ENCODE results near the gene APEX1. TPM values are rescaled to one million over a fixed set of nuclear protein-coding genes. Genes with fewer than 3 reads are reported as not detected.

Gene APEX1
- total RNA-seq, 4 donors from 2014 or later = 108 to 172 (median 137) TPM

DNA sequence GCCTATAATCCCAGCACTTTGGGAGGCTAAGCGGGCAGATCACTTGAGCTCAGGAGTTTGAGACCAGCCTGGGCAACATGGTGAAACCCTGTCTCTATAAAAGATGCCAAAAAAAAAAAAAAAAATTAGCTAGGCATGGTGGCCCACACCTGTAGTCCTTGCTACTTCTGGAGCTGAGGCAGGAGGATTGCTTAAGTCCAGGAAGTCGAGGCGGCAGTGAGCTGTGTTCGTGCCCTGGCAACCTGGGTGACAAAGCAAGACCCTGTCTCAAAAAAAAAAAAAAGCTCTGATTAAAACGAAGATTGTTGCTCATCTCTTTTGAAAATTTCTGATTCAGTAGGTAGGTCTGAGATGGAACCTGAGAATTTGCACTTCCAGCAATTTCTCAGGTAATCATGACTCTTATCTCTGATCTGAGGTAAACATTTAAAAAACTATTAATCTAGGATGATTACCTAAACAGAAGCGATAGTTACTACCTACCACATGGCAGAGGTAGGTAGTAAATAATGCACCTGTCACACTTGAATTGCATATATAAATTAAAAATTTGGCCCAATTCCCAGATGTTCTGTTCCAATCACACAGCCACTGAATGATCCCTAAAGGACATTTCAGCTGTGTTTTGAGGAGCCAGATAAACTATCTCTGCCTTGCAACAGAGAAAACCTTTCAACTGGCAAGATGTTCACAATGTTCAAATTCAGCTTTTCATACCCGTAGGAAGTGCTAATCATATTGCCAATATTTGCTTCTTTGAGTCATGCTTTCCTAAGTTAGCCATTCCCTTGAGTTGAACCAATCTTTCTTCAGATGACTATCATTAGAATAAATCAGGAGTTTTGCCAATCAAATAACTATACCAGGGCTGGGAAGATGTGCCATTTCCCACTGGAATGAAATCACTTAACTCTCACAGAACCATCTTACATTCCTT, 37.5 kb upstream of the APEX1 start:
- TF ChIP-seq, protein P1, sequence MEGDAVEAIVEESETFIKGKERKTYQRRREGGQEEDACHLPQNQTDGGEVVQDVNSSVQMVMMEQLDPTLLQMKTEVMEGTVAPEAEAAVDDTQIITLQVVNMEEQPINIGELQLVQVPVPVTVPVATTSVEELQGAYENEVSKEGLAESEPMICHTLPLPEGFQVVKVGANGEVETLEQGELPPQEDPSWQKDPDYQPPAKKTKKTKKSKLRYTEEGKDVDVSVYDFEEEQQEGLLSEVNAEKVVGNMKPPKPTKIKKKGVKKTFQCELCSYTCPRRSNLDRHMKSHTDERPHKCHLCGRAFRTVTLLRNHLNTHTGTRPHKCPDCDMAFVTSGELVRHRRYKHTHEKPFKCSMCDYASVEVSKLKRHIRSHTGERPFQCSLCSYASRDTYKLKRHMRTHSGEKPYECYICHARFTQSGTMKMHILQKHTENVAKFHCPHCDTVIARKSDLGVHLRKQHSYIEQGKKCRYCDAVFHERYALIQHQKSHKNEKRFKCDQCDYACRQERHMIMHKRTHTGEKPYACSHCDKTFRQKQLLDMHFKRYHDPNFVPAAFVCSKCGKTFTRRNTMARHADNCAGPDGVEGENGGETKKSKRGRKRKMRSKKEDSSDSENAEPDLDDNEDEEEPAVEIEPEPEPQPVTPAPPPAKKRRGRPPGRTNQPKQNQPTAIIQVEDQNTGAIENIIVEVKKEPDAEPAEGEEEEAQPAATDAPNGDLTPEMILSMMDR (IDR thresholded peaks at IDR 0.05; ENCODE audit: low read depth) = no peak

DNA sequence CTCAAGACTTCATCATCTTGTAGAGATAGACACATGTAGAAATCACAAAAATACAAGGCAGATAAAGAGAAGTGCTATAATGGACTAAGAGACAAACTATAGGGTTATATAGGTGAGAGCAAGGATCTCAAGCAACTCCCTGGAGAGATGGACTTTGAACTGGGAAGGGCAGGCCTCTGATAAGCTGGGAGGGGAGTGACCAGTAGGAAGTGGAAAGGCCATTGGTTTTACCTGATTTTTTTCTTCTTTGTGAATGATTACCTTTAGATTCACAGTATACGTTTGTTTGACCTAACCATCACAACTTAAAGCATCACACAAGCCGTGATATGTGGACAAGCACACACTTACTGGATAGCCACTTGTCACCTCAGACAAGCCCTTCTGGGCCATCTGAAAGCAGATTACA, 36.5 kb upstream of the APEX1 start:
- TF ChIP-seq, protein P1 (IDR thresholded peaks at IDR 0.05; ENCODE audit: low read depth) = no peak

DNA sequence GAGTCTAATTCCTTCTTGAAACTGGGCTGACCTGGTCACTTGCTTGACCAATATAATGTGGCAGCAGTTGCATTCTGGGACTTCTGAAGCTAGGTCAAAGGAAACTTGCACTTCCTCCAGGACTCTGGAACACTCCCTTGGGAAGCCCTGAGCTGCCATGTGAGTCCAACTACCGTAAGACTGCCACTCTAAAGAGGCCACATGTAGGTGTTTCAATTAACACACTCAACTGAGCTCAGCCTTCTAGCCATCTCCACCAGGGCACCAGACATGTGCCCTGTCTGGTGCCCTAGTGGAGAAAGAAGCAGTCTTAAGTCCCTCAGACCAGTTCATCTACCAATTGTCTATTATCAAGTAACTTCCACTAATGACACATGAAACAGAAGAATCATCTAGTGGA, 35.6 kb upstream of the APEX1 start:
- TF ChIP-seq, protein P1 (IDR thresholded peaks at IDR 0.05; ENCODE audit: low read depth) = no peak

DNA sequence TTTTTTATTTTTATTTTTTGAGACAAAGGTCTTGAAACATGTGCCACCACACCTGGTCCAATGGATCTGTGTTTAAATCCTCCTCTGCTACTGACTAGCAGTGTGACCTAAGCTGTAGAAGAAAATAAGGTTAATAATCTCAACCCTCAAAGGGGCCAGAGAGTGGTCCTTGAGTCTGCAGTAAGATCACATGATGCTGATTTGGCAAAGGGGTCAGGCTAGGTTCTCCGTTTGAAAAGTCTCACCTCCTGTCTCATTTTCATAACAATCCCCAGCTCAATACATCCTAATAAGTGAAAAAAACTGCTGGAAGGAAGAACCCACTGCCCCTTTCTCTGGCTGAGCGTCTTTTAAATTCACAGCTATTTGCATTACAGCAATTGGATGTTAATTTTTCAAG, 33.8 kb upstream of the APEX1 start:
- TF ChIP-seq, protein P1 (IDR thresholded peaks at IDR 0.05; ENCODE audit: low read depth) = no peak

DNA sequence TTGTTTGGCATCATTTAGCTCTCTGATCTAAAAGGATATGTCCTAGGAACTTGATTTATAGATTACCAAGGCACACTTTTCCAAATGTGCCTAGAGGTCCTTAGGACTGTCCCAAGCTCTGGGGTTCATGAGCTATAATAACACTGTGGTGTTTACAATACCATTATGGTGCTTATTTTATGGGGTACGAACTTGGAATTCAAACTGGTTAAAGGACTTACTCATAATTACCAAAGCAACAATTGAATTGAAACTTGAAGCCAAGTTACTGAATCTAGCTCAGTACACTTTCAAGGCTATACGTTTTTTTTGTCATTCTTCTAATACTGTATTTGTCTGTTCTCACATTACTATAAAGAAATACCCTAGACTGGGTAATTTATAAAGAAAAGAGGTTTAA, 32.1 kb upstream of the APEX1 start:
- TF ChIP-seq, protein P1 (IDR thresholded peaks at IDR 0.05; ENCODE audit: low read depth) = no peak

DNA sequence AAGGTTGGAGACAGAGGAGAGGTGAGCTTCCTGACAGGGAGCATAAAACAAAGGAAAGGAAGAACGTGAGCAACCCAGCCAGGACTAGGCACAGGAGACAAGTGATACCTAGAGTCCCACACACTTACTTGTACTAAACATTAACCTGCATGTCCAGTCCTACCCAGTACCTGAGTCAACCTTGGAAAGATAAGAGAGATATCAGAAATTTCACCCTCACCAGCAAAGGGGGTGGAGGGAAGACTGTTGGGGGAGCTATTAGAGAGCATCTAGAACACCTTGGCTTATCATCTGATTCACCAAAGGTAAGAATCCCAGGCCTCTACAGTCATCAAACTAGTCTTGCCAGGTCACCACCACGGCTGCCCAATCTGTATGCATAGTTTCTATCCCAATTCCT, 30.2 kb upstream of the APEX1 start:
- TF ChIP-seq, protein P1 (IDR thresholded peaks at IDR 0.05; ENCODE audit: low read depth) = no peak

DNA sequence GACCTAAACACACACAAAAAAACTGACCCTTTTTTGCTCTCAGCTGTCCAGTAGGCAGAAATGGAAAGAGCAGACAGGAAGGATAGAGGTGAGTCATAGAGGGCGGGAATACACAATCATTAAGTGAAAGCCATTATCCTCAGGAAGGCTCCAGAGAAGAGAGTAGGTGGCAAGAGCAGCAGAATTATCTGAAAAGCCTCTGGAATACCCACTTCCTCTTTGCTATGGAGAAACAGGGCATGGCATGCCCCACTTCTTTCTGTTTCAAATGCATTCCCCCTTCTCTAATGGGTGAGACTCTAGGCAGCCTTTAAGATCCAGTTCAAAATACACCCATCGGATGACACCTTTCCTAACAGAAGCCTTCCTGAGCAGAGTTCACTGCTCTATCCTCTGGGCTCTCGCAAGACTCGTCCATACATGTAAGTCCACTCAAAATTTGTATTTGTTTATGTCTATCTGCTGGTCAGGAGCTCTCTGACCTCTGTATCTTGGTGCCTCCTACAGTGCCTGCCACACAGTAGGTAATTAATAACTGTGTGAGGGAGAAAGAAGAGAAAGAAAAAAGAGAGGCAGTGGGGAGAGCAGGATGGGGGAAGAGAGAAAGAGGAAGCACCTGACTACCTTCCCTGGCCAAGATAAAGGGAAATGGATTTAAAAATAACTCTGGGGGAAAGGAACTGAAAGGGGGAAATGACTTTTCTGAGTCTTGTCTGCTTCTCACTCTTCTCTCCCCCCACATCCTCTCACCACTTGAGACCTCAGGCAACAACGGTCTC, 27.6 kb upstream of the APEX1 start:
- TF ChIP-seq, protein P1 (IDR thresholded peaks at IDR 0.05; ENCODE audit: low read depth) = no peak
